ENCODE measurements around the gene GPR157.

GPR157 gene

GRCh38 chr1:9061252-9061960 lies 67.5 kb downstream of the GPR157 start:
- no peak for DNase-seq (ENCODE audit: low read depth)

- DNase-seq (ENCODE audit: low read depth), result no peak
These were observed 68.8 kb downstream of the GPR157 start for GRCh38 chr1:9059891-9060744.

DNA sequence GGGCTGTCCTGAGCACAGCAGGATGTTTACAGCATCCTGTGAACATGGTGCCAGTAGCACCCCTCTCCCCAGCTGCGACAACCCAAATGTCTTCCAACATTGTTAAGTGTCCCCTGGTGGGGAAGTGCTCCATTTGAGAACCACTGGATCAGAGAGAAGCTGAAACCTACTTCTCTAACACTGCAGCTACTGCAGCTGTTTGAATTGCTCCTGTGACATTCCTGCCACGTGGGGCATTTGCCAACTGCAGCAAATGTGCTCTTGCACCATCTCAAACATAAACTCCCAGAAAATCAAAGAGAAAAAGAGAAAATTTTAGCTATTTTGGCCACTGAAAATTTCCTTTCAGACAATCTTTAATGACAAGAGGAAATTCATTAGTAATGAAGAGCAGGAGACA lies 70.4 kb downstream of the GPR157 start:
- DNase-seq (ENCODE audit: low read depth), result no peak

GRCh38 chr1:9057851-9058250 lies 71.1 kb downstream of the GPR157 start:
- DNase-seq (ENCODE audit: low read depth), result no peak

DNA sequence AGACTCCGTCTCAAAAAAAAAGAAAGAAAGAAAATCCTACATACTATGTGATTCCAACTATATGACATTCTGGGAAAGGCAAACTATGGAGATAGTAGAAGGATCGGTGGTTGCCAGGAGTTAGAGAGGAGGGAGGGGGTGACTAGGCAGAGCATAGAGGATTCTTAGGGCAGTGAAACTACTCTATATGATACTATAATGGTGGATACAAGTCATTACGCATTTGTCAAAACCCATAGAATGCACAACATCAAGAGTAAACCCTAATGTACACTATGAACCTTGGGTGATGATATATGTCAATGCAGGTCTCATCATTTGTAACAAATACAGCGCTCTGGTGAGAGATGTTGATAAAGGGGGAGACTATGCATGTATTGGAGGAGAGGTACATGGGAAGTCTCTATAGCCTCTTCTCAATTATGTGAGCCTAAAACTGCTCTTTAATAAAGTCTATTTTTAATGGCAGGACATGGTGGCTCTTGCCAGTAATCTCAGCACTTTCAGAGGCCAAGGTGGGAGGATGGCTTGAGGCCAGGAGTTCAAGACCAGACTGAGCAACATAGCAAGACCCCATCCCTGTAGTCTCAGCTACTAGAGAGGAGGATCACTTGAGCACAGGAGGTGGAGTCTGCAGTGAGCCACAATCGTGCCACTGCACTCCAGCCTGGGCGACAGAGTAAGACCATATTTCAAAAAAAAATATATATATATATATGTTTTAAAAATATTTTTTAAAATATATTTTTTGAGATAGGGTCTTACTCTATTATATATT lies 76.4 kb downstream of the GPR157 start:
- DNase-seq (ENCODE audit: low read depth), result no peak

- no peak for DNase-seq (ENCODE audit: low read depth)
These were observed 77.5 kb downstream of the GPR157 start for GRCh38 chr1:9051379-9051778.

DNA sequence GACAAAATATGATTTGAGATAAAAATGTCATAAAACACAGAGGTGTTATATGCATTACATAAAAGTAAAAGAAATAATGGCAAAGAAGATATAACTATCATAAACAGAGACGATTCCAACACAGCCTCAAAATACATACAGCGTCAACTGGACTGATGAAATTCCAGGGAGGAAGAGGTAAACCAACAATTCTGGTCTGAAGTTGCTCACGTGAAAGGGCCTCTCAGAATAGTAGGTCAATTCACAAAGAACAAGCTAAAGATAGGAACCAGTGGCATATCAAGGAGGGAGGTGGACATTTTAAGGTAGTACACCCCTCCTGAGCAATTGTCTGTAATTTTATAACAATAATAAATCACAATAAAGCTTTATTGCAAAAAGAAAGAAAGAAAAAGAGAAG lies 78.1 kb downstream of the GPR157 start:
- DNase-seq (ENCODE audit: low read depth), result no peak
